GM21423 (cell line): ENCODE measurements around the gene FAM81A.
"Not testable (repeated sequence)": the region's sequence is repeated elsewhere in the genome, so short reads cannot be mapped to it uniquely, and the experiment has no call there.

ENCODE experiments used
- ATAC-seq: cut with Tn5 transposase; IDR thresholded peaks from one replicate; pipeline ENCODE4 v1.9.1; 2021; ENCODE audit warnings: mild to moderate bottlenecking, moderate library complexity; ENCODE audit not compliant: unreplicated experiment

The FAM81A gene

DNA sequence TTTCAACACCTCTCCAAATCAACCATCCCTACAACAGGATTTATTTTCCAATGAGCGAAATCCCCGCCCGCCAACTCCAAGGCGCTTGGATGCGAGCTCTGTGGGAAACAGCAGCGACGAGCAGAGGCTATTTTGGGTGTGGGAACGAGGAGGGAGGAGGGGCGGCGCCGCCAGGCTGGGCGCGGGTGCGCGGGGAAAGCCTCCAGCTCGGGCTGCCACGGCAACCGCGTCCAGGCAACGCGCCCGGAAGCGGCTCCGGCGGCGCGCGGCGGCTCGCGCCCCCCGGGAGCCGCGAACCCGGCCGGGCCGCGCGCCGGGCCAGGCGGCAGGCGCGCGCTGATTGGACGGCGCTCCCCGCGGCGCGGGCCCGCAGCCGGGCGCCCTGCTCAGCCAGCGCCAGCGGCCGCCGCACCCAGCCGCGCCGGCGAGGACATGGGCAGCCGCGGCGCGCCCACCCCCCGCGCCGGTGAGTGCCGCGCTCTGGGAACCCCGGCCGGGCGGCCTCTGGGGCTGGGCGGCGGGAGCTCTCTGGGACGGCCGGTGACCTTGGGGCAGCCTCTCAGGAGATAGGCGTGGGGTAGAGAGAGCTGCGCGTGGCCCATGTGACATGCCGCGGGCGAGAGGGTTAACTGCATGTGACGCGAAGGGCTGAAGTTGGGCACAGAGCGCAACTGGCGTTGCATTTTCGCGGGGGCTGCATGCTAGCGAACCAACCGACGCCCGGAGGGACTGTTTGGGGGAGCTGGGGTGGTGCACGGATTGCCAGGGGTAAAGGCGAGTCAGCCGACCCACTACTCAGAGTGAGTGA, at the start of gene FAM81A:
TSS of gene FAM81A (plus strand) at position 370 of the 808 bp plus-strand sequence. CDS start 20,441 bp downstream, outside the sequence.
- peak; percentile 79 for ATAC-seq

DNA sequence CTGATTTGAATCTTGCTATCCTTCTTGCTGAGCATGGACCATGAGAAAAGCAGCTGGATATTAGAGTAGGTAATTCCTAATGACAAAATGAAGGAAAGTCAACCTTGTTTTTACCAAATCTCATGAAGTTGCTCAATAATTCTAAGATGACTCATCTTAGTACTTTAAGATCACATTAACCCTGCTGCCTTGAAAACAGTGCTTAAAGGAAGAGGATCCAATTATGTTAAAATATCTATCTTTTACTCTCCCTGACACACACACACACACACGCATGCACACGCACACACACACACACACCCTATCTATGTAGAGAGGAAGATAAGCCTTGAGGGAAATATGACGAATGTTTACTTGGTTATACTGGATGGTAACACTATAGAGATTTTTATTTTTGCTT, 49.3 kb upstream of the FAM81A start:
- no peak for ATAC-seq

DNA sequence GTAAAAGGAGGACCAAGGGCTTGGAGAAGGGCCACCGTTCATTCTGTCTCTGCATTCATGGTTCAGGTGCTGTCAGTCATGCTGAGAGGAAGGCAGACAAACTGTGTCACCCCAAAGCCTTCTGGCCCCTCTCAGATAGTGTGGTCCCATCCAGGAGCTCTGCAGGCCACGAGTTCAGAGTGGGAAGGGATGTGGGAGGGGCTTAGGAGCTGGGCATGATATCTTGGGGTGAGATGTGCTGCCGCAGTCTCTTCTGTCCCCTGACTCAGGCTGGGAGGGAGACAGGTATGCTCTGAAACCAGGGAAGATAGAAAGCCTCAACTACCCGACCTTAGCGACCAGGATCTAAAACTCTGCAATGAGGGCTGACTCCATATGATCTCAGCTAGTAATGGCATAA, 45.7 kb upstream of the FAM81A start:
- no peak for ATAC-seq

DNA sequence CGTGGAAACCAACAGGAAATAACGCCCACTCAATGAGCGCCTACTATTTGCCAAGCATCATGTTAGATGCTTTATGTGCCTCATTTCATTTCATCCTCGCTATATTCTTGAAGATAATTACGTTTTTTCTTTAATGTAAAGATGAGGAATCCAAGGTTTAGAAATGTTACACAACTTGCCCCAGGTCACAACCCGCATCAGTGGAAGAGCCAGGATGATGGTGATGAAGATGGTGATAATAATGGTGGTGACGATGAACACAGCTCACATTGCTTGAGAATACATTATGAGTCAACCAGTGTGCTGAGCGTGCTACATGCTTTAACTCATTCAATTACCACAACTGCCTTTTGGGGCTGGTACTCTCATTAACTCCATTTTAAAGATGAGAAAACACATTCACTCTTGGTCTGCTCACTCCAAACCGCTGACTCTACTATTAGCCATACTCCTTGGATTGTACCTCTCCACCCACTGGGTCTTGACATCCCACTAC, 43.8 kb upstream of the FAM81A start:
- no peak for ATAC-seq

DNA sequence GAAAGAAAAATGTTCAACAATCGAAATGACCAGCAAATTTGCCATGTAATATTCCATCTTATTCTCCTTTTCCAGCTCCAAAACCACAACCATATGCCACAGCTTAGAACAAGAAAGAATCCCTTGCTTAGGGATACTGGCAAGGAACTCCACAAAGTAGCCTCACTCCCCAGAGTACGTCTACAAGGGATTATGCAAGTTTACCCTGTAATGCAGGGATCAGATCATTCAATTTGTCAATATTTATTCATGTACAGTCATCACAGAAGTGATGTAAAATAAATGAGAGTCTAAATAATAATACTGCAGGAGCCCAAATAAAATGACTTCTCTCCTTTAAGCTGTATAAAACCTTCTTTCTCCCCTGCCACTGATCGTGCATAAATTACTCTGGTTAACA, 41.8 kb upstream of the FAM81A start:
- no peak for ATAC-seq

DNA sequence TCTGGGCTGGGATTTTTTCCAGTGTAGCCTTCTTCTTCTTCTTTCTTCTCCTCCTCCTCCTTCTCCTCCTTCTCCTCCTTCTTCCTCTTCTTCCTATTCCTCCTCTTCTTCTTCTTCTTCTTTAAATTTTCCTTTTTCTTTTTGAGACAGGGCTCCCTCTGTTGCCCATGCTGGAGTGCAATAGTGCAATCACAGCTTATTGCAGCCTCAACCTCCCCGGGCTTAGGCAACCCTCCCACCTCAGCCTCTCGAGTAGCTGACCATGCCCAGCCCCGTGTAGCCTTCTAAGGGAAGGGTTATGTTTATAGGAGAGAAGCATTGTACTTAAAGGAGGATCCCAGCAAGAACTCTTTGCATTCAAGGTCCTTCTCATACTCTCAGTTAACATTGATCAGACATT, 41.3 kb upstream of the FAM81A start:
- no peak for ATAC-seq

DNA sequence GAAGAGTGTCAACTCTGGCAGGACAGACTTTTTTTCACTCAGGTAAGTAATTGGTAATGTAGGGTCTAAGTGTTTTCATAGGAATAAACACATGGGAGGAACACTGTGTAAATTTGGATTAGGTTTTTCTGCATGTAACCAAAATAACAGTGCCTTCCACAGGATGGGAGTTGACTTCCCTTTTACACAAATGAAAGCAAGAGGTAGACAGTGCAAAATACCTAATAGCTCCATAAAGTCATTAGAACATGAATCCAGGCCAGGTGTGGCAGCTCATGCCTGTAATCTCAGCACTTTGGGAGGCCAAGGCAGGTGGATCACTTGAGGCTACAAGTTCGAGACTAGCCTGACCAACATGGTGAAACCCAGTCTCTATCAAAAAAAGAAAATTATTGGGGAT, 39.8 kb upstream of the FAM81A start:
- ATAC-seq, result no peak

DNA sequence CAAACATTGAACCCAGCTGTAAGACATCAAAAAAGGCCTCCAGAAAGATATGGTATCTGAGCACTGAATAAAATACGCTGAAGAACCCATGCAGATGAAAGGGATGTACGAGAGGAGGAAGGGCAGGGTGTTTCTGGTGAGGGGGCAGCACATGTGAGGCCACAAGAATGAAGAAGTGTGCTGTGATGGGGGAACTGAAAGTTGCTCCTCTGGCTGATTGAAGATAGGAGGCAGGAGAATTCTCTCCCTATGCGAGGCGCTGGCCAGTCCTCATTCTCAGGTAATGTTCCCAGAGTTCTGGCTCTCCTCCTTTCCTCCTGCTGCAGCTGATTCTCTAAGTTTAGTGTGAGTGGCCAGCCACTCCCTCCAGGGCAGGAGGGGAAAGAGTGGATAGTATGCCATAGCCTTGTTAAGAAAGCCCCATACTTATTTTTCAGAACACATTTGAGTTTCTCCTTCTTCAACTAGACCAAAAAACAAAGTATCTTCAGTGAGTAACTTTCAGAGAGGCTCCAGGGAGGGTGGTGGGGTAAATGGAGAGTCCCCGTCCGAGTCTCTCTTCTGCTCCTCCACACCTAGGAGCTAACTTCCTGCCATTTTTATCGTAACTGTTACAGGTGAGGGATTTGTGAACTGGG, 38.4 kb upstream of the FAM81A start:
- ATAC-seq, result peak; percentile 82

DNA sequence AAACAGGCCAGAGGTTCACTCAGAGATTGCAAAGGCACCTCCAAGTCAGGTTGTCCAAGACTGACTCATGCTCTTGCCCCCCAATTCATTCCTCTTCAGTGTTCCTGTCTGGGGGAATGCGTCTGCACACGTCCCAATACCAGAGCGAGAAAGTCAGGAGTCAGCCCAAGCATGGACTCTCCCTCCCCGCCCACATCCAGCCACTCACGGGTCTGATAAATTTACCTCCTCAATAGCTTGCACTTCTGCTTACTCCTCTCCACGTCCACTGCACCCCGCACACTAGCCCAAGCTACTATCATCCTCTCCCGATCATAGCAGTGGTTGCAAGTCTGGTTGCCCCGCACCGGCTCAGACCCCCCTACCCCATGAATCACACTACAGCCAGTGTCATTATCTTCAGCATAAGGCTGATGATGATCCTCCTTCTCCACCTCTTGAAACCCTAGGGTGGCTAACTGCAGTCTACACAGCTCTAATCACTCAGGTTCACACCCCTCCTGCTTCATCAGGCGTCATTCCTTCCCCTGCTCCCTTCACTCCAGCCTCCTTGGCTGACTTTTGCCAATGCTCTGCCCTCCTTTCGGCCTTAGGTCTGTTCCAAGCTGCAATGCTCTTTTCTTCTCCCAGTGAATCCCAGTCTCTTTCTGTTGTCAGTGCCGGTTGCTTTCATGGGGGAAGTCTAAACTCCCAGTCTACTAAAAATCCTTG, 37.7 kb upstream of the FAM81A start:
- peak; percentile 12 for ATAC-seq

DNA sequence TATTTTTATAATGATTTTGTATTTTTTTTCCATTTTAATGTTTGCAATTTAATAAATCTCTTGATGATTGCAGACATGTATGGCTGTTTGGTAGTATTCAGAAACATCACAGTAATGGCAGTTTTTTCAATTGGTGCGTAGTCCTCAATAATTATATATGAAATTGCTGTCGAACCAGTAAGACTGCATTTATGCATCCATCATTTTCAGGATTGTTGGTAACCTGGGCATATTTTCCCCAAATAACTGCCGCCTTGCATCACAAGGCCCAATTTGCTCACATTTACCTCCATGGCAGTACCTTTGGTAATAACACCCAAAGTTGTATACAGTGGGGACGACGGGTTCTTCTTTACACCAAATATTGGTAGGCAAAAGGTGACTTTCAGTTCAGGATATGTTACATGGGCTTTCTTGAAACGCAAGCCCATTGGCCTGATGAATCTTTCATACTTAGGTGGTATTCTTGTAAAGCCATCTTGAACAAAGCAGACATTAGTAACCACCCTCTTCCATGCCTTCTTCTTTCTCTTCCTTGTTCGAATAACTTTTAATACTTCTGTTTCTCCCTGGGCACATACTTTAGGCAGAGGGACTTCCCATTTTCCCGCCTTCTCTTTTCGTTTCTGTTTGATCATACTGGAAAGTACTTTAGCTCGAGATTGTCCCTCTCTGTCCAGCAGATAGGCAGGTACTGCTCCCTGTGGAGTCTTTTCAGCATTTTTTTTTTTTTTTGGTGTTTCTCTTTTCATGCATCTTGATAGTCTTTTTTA, 36.7 kb upstream of the FAM81A start:
- ATAC-seq, result not testable (repeated sequence)

DNA sequence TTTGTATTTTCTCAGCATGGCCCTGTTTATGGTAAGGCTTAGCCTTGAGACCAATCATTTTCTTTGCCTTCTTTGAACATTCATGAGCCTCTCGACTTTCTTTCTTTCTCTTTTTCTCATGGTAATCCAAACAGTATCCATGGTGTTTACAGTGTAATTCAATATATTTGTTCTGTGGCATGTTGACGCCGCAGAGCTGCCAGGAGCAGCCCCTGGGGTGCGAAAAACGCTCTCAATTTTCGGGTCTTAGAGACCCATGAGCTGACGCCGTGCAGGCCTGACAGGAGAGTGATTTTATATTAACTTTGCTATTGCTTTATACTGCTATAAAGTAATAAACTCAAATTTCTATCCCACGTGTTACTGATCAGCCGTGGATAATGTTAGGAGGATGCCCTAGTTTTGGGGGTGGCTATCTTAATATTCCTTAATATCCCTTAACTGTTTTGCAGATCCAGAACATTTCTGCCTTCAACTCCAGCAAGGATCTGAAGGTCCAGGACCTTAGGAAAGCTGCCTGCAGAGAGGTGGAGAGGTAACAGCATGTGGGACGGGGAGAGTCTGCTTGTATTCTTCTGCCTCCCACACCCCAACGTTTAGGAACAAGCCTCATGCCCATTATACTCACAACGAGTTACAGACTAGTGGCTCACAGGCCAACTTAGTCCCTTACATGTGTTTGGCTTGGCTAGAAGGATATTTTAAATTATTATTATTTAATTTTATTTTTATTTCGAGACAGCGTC, 36.0 kb upstream of the FAM81A start:
- no peak for ATAC-seq

DNA sequence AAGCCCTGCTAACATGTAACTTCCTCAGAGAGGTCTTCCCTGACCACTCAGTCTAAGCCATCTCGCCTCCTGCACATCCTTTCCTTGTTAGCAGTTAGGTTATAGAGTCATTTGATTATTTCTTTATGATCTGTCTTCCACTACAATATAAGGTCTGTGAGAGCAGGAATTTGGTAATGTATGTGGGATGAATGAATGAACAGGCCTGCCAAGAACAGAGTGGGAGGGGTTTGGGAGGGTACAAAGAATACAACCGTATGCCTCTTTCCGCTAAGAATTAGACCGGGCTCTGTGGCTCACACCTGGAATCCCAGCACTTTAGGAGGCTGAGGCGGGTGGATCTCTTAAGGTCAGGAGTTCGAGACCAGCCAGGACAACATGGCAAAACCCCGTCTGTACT, 32.9 kb upstream of the FAM81A start:
- no peak for ATAC-seq

DNA sequence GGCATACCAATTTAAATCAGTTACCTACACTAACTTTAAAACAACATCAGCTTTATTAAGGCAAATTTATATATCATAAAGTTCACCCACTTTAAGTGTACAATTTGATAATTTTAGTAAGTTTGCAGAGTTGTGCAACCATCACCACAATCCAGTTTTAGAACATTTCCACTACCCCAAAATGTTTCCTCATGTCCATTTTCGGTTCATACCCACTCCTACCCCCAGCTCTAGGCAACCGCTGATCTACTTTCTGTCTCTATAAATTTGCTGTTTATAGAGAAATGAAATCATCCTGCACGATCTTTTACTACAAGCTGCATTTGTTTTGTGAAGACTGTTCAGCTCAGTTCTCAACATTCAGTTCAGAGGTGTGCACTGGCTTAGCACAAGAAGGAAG, 31.5 kb upstream of the FAM81A start:
- ATAC-seq, result no peak

DNA sequence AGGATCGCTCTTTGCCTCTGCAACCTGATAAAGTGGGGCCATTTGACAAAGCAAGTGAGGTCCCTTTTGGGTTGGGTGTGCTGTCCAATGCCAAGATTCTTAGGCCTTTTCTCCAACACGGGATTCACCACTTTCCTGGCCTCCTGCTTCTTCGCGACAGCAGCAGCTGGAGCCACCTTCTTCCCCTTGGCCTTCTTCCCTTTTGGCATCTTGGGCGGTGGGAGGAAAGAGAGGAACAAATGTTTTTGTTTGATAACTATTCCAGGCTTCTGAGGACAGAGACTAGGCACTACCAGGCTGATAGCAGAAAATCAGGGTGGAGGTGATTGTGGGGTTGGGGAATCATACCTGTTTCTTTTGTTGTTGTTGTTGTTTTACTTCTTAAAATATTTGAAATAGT, 30.0 kb upstream of the FAM81A start:
- no peak for ATAC-seq

DNA sequence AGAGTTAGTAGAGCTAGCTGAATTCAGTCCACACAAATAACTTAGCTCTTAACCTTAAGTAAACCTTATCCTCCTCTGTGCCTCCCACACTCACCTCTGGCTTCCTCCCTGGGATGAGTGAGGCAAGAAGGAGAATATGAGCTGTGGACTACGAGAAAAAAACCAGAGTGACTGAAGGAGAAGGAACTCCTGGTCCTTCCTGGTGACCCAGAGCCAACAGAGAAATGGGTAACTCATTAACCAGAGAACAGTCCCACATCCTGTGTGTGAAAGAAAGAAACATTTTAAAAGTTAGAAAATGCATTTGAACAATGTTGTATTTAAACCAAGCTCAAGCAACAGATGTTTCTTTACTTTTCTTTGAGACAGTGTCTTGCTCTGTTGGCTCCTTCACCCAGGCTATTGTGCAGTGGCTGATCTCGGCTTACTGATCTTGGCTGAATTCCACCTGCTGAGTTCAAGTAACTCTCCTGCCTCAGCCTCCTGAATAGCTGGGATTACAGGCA, 27.5 kb upstream of the FAM81A start:
- ATAC-seq, result peak; percentile 22

DNA sequence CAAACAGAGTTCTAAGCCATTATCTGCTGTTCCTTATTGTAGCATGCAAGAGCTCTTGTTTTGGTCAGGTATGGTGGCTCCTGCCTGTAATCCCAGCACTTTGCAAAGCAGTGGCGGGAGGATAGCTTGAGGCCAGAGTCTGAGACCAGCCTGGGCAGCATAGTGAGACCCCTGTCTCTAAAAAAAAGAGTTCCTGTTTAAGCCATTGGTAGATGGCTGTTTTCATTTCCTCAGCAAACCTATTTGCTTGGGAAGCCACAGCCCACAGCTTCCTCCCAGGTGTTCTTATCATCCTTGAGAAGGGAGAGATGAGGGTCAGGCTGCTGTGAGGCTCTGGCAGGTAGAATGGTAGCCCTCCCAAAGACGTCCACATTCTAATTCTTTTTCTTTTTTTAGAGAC, 24.4 kb upstream of the FAM81A start:
- ATAC-seq, result no peak

DNA sequence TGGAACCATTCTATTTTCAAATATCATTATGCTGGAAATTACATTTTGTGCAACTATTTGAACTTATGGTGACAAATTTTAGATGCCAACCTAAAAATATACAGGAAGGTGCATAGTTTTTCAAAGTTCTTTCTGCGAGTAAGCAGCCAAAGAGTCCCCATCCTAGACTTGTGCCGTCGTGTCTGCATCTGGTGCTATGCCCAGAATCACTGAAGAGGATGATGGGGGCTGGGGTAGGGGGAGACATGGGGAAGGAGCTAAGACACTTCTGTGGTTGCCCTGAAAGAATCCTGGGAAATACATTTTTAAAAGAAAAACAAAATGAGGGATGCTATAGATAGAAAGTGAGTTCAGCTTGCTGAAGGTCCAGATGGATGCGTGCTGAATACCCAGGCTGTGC, 21.2 kb upstream of the FAM81A start:
- no peak for ATAC-seq

DNA sequence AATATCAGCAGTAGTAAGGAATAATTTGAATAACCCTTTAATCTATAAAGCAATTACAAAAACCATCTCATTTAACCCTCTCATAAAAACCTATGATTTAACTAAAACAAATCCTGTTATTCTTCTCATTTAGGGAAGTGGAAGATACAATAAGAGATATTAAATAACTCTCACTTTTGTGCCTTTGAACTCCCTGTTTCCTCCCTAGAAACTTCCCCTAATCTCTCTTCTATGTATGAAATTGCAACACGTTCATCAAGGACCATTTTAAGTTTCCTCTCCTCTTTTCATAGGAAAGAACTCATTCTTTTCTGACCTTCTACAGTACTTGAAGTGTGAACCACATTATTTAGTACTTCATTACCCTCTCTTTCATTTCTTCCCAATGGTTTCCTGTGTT, 18.8 kb upstream of the FAM81A start:
- no peak for ATAC-seq

DNA sequence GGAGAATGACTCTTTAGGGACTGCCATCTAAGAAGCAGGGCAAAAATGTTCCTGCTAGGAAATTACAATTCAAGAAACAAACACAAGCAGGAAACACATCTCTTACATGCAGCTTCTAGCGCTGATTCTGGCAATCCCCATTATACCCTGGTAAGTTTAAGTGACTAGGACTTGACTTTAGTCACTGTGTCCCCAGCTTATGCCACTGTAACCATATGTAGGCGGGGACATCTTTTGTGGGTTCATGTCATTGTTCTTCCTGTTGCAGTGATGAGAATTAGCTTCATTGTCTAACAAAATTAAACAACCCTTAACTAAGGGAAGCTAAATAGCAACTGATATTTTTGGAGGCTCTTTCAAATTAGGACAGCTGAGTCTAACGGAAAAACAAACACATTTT, 17.9 kb upstream of the FAM81A start:
- ATAC-seq, result no peak

DNA sequence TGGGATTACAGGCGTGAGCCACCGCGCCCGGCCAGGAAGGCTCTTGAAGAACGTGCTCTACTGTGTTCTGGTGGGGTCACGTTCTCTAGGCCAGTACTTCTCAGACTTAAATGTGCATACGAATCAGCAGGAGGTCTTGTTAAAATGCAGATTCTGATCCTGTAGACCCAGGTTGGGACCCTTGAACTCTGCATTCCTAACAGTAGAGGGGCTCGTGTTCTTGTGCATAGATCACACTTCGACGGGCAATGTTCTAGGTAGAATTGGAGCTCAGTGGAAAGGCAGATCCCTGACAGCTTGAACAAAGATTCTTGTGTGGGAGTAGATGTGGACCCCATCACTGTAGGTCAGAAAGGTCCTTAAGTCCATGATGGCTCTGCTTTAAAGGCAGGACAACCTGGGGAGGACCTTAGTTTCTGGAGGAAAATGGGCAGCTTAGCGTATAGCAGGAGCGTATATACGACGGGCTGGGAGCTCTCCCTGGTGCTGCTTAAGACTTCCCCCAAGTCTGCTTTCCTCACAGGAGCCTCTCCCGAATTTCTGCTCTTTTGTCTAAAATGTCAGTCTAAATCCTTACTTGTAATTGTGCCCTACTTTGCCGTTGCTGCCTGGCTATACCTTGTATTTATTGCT, 16.9 kb upstream of the FAM81A start:
- ATAC-seq, result no peak
